Measurements from ENCODE around the gene GRAMD4. TPM values are rescaled to one million over a fixed set of nuclear protein-coding genes. Genes with fewer than 3 reads are reported as not detected.
"Not testable (repeated sequence)": the region's sequence is repeated elsewhere in the genome, so short reads cannot be mapped to it uniquely, and the experiment has no call there.

GRAMD4 gene
- polyA plus RNA-seq, 3 donors, result 9.5 to 33.3 (median 12.6) TPM

GRCh38 chr22:46646531-46647215 lies 26.5 kb downstream of the GRAMD4 start:
- peaks cover 36% of the 10 kb centered on the region for H3K4me1 Mint-ChIP-seq
- no peak for TF ChIP-seq CTCF (IDR thresholded peaks at IDR 0.05)

GRCh38 chr22:46648225-46648820 lies 28.1 kb downstream of the GRAMD4 start:
- DNase-seq; H3K27me3 Mint-ChIP-seq (ENCODE audit: low read depth in 3 of 3); H3K9me3 ChIP-seq (replicated peaks in 1 of 2; ENCODE audit: control insufficient read depth in 1 of 2, insufficient read depth in 1 of 2, low read length in 2 of 2); H3K4me3 ChIP-seq (replicated peaks in 1 of 3; ENCODE audit: low read depth in 2 of 3, low read length in 3 of 3); H3K9ac ChIP-seq (ENCODE audit: insufficient read depth, low read length, poor library complexity, severe bottlenecking); intact Hi-C loops (cut with micrococcal nuclease); H3K27me3 ChIP-seq (ENCODE audit: control insufficient read depth in 2 of 2, insufficient read depth in 2 of 2, low read length in 2 of 2); H3K4me2 ChIP-seq (replicated peaks; ENCODE audit: extremely low read depth, low read length, poor library complexity, severe bottlenecking); H2AFZ ChIP-seq (ENCODE audit: insufficient read depth, low read depth, low read length, poor library complexity, severe bottlenecking); H3K4me3 Mint-ChIP-seq; H3K9me3 Mint-ChIP-seq; H3K27ac ChIP-seq (ENCODE audit: low read depth in 1 of 2, low read length in 2 of 2): not testable (repeated sequence)
- 97% methylated on average over 2 of the region's 2 CpGs for WGBS (ENCODE audit: insufficient coverage)
- Mint-ChIP-seq H3K27ac (peak overlapping the region in 2 of 7 donors; percentile 2 to 32), H3K4me1 (peaks cover 50% of the 10 kb centered on the region), H3K36me3 (peaks cover 43 to 57% of the 10 kb centered on the region in 2 donors)
- peaks cover 95% of the 10 kb centered on the region for H3K79me2 ChIP-seq (ENCODE audit: insufficient read depth, low read length)
- H3K36me3 ChIP-seq (replicated peaks in 1 of 2; ENCODE audit: control insufficient read depth in 1 of 2, insufficient read depth in 2 of 2, low read length in 2 of 2), result peaks cover 15 to 45% of the 10 kb centered on the region in 2 donors
- H4K20me1 ChIP-seq (ENCODE audit: insufficient read depth, low read length), result peaks cover 100% of the 10 kb centered on the region
- H3K4me1 ChIP-seq (ENCODE audit: control insufficient read depth in 1 of 2, insufficient read depth in 2 of 2, low read length in 2 of 2), result peaks cover 25 to 43% of the 10 kb centered on the region in 2 donors

More at GRCh38 chr22:46646531-46647215, 26.5 kb downstream of the GRAMD4 start:
- Mint-ChIP-seq H3K4me3 (no peak overlapping the region), H3K9me3 (peaks cover 0 to 10% (median 0%) of the 10 kb centered on the region in 7 donors), H3K27ac (peak overlapping the region in 1 of 7 donors; percentile 15), H3K36me3 (peaks cover 51 to 58% of the 10 kb centered on the region in 2 donors), H3K27me3 (ENCODE audit: low read depth in 3 of 3) (no peaks in the 10 kb centered on the region)
- Histone ChIP-seq H3K4me3 (replicated peaks in 1 of 3; ENCODE audit: low read depth in 2 of 3, low read length in 3 of 3) (no peak overlapping the region), H3K27me3 (ENCODE audit: control insufficient read depth in 2 of 2, insufficient read depth in 2 of 2, low read length in 2 of 2) (no peaks in the 10 kb centered on the region), H3K9me3 (replicated peaks in 1 of 2; ENCODE audit: control insufficient read depth in 1 of 2, insufficient read depth in 1 of 2, low read length in 2 of 2) (no peaks in the 10 kb centered on the region), H3K79me2 (ENCODE audit: insufficient read depth, low read length) (peaks cover 94% of the 10 kb centered on the region), H3K4me2 (replicated peaks; ENCODE audit: extremely low read depth, low read length, poor library complexity, severe bottlenecking) (no peak overlapping the region), H3K36me3 (replicated peaks in 1 of 2; ENCODE audit: control insufficient read depth in 1 of 2, insufficient read depth in 2 of 2, low read length in 2 of 2) (peaks cover 15 to 58% of the 10 kb centered on the region in 2 donors), H2AFZ (ENCODE audit: insufficient read depth, low read depth, low read length, poor library complexity, severe bottlenecking) (no peak overlapping the region), H3K9ac (ENCODE audit: insufficient read depth, low read length, poor library complexity, severe bottlenecking) (no peak overlapping the region), H3K4me1 (ENCODE audit: control insufficient read depth in 1 of 2, insufficient read depth in 2 of 2, low read length in 2 of 2) (peaks cover 18 to 30% of the 10 kb centered on the region in 2 donors), H4K20me1 (ENCODE audit: insufficient read depth, low read length) (peaks cover 100% of the 10 kb centered on the region), H3K27ac (ENCODE audit: low read depth in 1 of 2, low read length in 2 of 2) (no peak overlapping the region)
- WGBS (ENCODE audit: insufficient coverage), result 100% methylated on average over 4 of the region's 10 CpGs
- intact Hi-C loops (cut with micrococcal nuclease), result no loop called here
- DNase-seq, result no peak

Data from CD14-positive monocyte (primary cell).